HepG2 (cell line): ENCODE data around the gene MRPL51. TPM values are rescaled to one million over a fixed set of nuclear protein-coding genes. Genes with fewer than 3 reads are reported as not detected.
A peak's percentile ranks its signal among the peaks of the same experiment; 100 is the strongest.

ENCODE experiments used
- ADNP ChIP-seq: sonication (generic); formaldehyde crosslinking; IDR thresholded peaks from 2 replicates; pipeline ENCODE4 v1.4.0; 2020; ENCODE audit warnings: missing genetic modification reagents
- EZH2 ChIP-seq: conservative IDR thresholded peaks from 2 replicates; pipeline ENCODE4 v1.6.1; 2012; ENCODE audit warnings: mild to moderate bottlenecking, low read depth, low read length, moderate library complexity
- KMT2A ChIP-seq: sonication (generic); formaldehyde crosslinking; IDR thresholded peaks from 2 replicates; pipeline ENCODE4 v1.4.0; 2020; ENCODE audit warnings: missing genetic modification reagents
- MATR3 ChIP-seq: sonication (generic); formaldehyde crosslinking; IDR thresholded peaks from 2 replicates; pipeline ENCODE4 v1.4.0; 2020; ENCODE audit warnings: missing genetic modification reagents
- POLR2A ChIP-seq, 2 experiments: IDR thresholded peaks; 2 replicates each; pipeline ENCODE4 v1.6.1; 2011; ENCODE audit warnings: low read depth in 2 of 2, low read length in 2 of 2, mild to moderate bottlenecking in 1 of 2, moderate library complexity in 1 of 2; ENCODE audit not compliant: insufficient read depth in 1 of 2
- UBTF ChIP-seq: sonication (generic); formaldehyde crosslinking; IDR thresholded peaks from 2 replicates; pipeline ENCODE4 v1.4.0; 2020; ENCODE audit warnings: mild to moderate bottlenecking, missing genetic modification reagents
- ZNF3 ChIP-seq: IDR thresholded peaks from 2 replicates; pipeline ENCODE4 v1.7.0; 2017; ENCODE audit warnings: inconsistent platforms
- ZNF44 ChIP-seq: sonication (generic); formaldehyde crosslinking; IDR thresholded peaks from 2 replicates; pipeline ENCODE4 v1.5.1; 2020; ENCODE audit warnings: mild to moderate bottlenecking, missing genetic modification reagents
- ZNF644 ChIP-seq: IDR thresholded peaks from 2 replicates; pipeline ENCODE4 v1.6.1; 2016; ENCODE audit warnings: low read depth
- ZNF777 ChIP-seq: sonication (generic); formaldehyde crosslinking; IDR thresholded peaks from 2 replicates; pipeline ENCODE4 v1.4.0; 2020; ENCODE audit warnings: missing genetic modification reagents
- ZSCAN20 ChIP-seq: sonication (generic); formaldehyde crosslinking; IDR thresholded peaks from 2 replicates; pipeline ENCODE4 v1.4.0; 2020; ENCODE audit warnings: missing genetic modification reagents, mild to moderate bottlenecking, borderline replicate concordance
- polyA plus RNA-seq, 8 experiments: library from polyadenylated mRNA; depleted of rRNA in 3 of 8; stranded (reverse) in 7 of 8; unstranded in 1 of 8; fragments of >200 nt; fragmentation: Illumina TruSeq in 4 of 8; extraction: Trizol in 4 of 8; gene quantifications; 2 replicates each; pipeline versions ENCODE4 v1.2.1 to v1.2.3, GENCODE V29; 2011 to 2016; ENCODE audit warnings: low read depth in 4 of 8, missing spikeins in 1 of 8, mixed read lengths in 1 of 8; ENCODE audit not compliant: insufficient read depth in 1 of 8
- total RNA-seq, 5 experiments: library from RNA; depleted of rRNA; stranded (reverse); fragments of >200 nt; fragmentation: Illumina TruSeq; extraction: Trizol; gene quantifications; 2 replicates each; pipeline ENCODE4 v1.2.3, GENCODE V29; 2016; ENCODE audit warnings: low read depth in 1 of 5
- TF ChIP-seq, protein P1 (sequence below): sonication (generic); formaldehyde crosslinking; IDR thresholded peaks from 2 replicates; pipeline ENCODE4 v1.4.0; 2020; ENCODE audit warnings: mild to moderate bottlenecking, missing genetic modification reagents
- TF ChIP-seq, protein P2 (sequence below): IDR thresholded peaks from 2 replicates; pipeline ENCODE4 v1.6.1; 2012; ENCODE audit warnings: low read depth, low read length, improper control_type of control experiment
- TF ChIP-seq, protein P3 (sequence below): sonication (generic); formaldehyde crosslinking; IDR thresholded peaks from 2 replicates; pipeline ENCODE4 v1.4.0; 2020; ENCODE audit warnings: missing genetic modification reagents, borderline replicate concordance
- TF ChIP-seq, protein P4 (sequence below): sonication (generic); formaldehyde crosslinking; IDR thresholded peaks from 2 replicates; pipeline ENCODE4 v1.8.0; 2022; ENCODE audit warnings: mild to moderate bottlenecking, missing genetic modification reagents, borderline replicate concordance
- TF ChIP-seq, protein P5 (sequence below): conservative IDR thresholded peaks from 2 replicates; pipeline ENCODE4 v1.6.1; 2018; ENCODE audit warnings: missing genetic modification reagents

MRPL51 gene
- total and polyA plus RNA-seq, 2 of the 13 experiments (the other 11 are each of a cell fraction or from before 2014, with no cell fraction given) = 64.8 to 278 TPM

GRCh38 chr12:6538420-6539313, 45.6 kb upstream of the MRPL51 start (continued):
- TF ChIP-seq ZSCAN20 (CRISPR knock-in tag) (no peak), POLR2A (IDR thresholded peaks at IDR 0.05; ENCODE audit: insufficient read depth in 1 of 2, low read depth in 2 of 2, low read length in 2 of 2) (peak in 1 of 2 experiments; percentile 76; a peak in 2 of 4 replicates), ZNF777 (CRISPR knock-in tag) (no peak), KMT2A (CRISPR knock-in tag) (no peak), EZH2 (no peak), UBTF (CRISPR knock-in tag) (no peak), ZNF44 (CRISPR knock-in tag) (no peak), ADNP (CRISPR knock-in tag) (no peak), ZNF644 (no peak), MATR3 (CRISPR knock-in tag) (no peak), ZNF3 (CRISPR knock-in tag) (no peak)
- TF ChIP-seq, protein P1, sequence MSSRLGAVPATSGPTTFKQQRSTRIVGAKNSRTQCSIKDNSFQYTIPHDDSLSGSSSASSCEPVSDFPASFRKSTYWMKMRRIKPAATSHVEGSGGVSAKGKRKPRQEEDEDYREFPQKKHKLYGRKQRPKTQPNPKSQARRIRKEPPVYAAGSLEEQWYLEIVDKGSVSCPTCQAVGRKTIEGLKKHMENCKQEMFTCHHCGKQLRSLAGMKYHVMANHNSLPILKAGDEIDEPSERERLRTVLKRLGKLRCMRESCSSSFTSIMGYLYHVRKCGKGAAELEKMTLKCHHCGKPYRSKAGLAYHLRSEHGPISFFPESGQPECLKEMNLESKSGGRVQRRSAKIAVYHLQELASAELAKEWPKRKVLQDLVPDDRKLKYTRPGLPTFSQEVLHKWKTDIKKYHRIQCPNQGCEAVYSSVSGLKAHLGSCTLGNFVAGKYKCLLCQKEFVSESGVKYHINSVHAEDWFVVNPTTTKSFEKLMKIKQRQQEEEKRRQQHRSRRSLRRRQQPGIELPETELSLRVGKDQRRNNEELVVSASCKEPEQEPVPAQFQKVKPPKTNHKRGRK (CRISPR knock-in tag) = no peak
- TF ChIP-seq, protein P2, sequence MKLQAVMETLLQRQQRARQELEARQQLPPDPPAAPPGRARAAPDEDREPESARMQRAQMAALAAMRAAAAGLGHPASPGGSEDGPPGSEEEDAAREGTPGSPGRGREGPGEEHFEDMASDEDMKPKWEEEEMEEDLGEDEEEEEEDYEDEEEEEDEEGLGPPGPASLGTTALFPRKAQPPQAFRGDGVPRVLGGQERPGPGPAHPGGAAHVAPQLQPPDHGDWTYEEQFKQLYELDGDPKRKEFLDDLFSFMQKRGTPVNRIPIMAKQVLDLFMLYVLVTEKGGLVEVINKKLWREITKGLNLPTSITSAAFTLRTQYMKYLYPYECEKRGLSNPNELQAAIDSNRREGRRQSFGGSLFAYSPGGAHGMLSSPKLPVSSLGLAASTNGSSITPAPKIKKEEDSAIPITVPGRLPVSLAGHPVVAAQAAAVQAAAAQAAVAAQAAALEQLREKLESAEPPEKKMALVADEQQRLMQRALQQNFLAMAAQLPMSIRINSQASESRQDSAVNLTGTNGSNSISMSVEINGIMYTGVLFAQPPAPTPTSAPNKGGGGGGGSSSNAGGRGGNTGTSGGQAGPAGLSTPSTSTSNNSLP = no peak
- TF ChIP-seq, protein P3, sequence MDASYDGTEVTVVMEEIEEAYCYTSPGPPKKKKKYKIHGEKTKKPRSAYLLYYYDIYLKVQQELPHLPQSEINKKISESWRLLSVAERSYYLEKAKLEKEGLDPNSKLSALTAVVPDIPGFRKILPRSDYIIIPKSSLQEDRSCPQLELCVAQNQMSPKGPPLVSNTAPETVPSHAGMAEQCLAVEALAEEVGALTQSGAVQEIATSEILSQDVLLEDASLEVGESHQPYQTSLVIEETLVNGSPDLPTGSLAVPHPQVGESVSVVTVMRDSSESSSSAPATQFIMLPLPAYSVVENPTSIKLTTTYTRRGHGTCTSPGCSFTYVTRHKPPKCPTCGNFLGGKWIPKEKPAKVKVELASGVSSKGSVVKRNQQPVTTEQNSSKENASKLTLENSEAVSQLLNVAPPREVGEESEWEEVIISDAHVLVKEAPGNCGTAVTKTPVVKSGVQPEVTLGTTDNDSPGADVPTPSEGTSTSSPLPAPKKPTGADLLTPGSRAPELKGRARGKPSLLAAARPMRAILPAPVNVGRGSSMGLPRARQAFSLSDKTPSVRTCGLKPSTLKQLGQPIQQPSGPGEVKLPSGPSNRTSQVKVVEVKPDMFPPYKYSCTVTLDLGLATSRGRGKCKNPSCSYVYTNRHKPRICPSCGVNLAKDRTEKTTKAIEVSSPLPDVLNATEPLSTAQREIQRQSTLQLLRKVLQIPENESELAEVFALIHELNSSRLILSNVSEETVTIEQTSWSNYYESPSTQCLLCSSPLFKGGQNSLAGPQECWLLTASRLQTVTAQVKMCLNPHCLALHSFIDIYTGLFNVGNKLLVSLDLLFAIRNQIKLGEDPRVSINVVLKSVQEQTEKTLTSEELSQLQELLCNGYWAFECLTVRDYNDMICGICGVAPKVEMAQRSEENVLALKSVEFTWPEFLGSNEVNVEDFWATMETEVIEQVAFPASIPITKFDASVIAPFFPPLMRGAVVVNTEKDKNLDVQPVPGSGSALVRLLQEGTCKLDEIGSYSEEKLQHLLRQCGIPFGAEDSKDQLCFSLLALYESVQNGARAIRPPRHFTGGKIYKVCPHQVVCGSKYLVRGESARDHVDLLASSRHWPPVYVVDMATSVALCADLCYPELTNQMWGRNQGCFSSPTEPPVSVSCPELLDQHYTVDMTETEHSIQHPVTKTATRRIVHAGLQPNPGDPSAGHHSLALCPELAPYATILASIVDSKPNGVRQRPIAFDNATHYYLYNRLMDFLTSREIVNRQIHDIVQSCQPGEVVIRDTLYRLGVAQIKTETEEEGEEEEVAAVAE (CRISPR knock-in tag) = 0 out of 2 replicates have a peak, but pooled peaks have one; percentile 10
- TF ChIP-seq, protein P4, sequence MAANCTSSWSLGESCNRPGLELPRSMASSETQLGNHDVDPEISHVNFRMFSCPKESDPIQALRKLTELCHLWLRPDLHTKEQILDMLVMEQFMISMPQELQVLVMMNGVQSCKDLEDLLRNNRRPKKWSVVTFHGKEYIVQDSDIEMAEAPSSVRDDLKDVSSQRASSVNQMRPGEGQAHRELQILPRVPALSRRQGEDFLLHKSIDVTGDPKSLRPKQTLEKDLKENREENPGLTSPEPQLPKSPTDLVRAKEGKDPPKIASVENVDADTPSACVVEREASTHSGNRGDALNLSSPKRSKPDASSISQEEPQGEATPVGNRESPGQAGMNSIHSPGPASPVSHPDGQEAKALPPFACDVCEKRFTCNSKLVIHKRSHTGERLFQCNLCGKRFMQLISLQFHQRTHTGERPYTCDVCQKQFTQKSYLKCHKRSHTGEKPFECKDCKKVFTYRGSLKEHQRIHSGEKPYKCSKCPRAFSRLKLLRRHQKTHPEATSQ (CRISPR knock-in tag) = no peak
- TF ChIP-seq, protein P5, sequence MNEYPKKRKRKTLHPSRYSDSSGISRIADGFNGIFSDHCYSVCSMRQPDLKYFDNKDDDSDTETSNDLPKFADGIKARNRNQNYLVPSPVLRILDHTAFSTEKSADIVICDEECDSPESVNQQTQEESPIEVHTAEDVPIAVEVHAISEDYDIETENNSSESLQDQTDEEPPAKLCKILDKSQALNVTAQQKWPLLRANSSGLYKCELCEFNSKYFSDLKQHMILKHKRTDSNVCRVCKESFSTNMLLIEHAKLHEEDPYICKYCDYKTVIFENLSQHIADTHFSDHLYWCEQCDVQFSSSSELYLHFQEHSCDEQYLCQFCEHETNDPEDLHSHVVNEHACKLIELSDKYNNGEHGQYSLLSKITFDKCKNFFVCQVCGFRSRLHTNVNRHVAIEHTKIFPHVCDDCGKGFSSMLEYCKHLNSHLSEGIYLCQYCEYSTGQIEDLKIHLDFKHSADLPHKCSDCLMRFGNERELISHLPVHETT = no peak
